Neural cell (in vitro differentiated cells): Measurements from ENCODE around the gene CTNNBL1. TPM values are rescaled to one million over a fixed set of nuclear protein-coding genes. Genes with fewer than 3 reads are reported as not detected.

ENCODE experiments used
- H2AFZ ChIP-seq: fragments of 200-600, 300-800 bp; sonication (generic), shearing (Covaris generic); 2 replicates; pipeline ENCODE4 v1.6.0; 2014; ENCODE audit warnings: low read depth, mild to moderate bottlenecking, antibody characterized with exemption, low read length, moderate library complexity
- H3F3A ChIP-seq: fragments of 200-600 bp; shearing (Covaris generic); 2 replicates; pipeline ENCODE4 v1.6.1; 2016; ENCODE audit warnings: mild to moderate bottlenecking, moderate library complexity, mixed read lengths, antibody characterized with exemption, low read length; ENCODE audit not compliant: insufficient read depth, poor library complexity, severe bottlenecking
- H3K27ac ChIP-seq: fragments of 200-600, 300-800 bp; sonication (generic), shearing (Covaris generic); 2 replicates; pipeline ENCODE4 v1.5.1; 2014; ENCODE audit warnings: mild to moderate bottlenecking, low read length, moderate library complexity
- H3K27me3 ChIP-seq: fragments of 300-800, 200-600 bp; sonication (generic), shearing (Covaris generic); 2 replicates; pipeline ENCODE4 v1.6.0; 2014; ENCODE audit warnings: mild to moderate bottlenecking, low read depth, low read length, moderate library complexity; ENCODE audit not compliant: insufficient read depth
- H3K36me3 ChIP-seq: fragments of 300-800, 200-600 bp; sonication (generic), shearing (Covaris generic); 2 replicates; pipeline ENCODE4 v1.5.1; 2014; ENCODE audit warnings: mild to moderate bottlenecking, antibody characterized with exemption, low read length, moderate library complexity; ENCODE audit not compliant: insufficient read depth
- H3K4me2 ChIP-seq: fragments of 300-800, 200-600 bp; sonication (generic), shearing (Covaris generic); 2 replicates; pipeline ENCODE4 v1.6.0; 2014; ENCODE audit warnings: mild to moderate bottlenecking, low read length
- H3K4me3 ChIP-seq: fragments of 300-800, 200-600 bp; sonication (generic), shearing (Covaris generic); 2 replicates; pipeline ENCODE4 v1.5.1; 2014; ENCODE audit warnings: mild to moderate bottlenecking, low read length, moderate library complexity
- H3K79me2 ChIP-seq: fragments of 200-600 bp; shearing (Covaris generic); replicated peaks from 2 replicates; pipeline ENCODE4 v1.6.0; 2014; ENCODE audit warnings: mild to moderate bottlenecking, low read length, moderate library complexity; ENCODE audit not compliant: insufficient read depth
- H3K9ac ChIP-seq: fragments of 300-800, 200-600 bp; sonication (generic), shearing (Covaris generic); 2 replicates; pipeline ENCODE4 v1.6.1; 2016; ENCODE audit warnings: mild to moderate bottlenecking, low read length, mixed read lengths
- H3K9me2 ChIP-seq: fragments of 200-600 bp; shearing (Covaris generic); 2 replicates; pipeline ENCODE4 v1.6.1; 2016; ENCODE audit warnings: mild to moderate bottlenecking, low read length, mixed read lengths; ENCODE audit not compliant: insufficient read depth
- H3K9me3 ChIP-seq: fragments of 200-600, 300-800 bp; sonication (generic), shearing (Covaris generic); 2 replicates; pipeline ENCODE4 v1.6.1; 2016; ENCODE audit warnings: mild to moderate bottlenecking, mixed run types, low read length, moderate library complexity, mixed read lengths
- H4K20me1 ChIP-seq: fragments of 200-600 bp; shearing (Covaris generic); 2 replicates; pipeline ENCODE4 v1.6.1; 2016; ENCODE audit warnings: mild to moderate bottlenecking, mixed run types; ENCODE audit not compliant: insufficient read depth
- CTCF ChIP-seq: fragments of 450-650 bp; IDR thresholded peaks from 2 replicates; pipeline ENCODE4 v1.5.1; 2014; ENCODE audit warnings: antibody characterized with exemption, mild to moderate bottlenecking, moderate library complexity; ENCODE audit not compliant: poor library complexity, severe bottlenecking
- EP300 ChIP-seq: fragments of 450-650 bp; conservative IDR thresholded peaks from 2 replicates; pipeline ENCODE4 v1.6.1; 2014; ENCODE audit warnings: antibody characterized with exemption, mild to moderate bottlenecking, moderate library complexity; ENCODE audit not compliant: poor library complexity, severe bottlenecking
- EZH2 ChIP-seq: fragments of 200-600, 300-800 bp; shearing (Covaris generic), sonication (generic); IDR thresholded peaks from 2 replicates; pipeline ENCODE4 v1.6.1; 2014; ENCODE audit warnings: antibody characterized with exemption, low read length, borderline replicate concordance, mild to moderate bottlenecking; ENCODE audit not compliant: insufficient read depth, poor library complexity, severe bottlenecking
- MXI1 ChIP-seq: fragments of 450-650 bp; conservative IDR thresholded peaks from 2 replicates; pipeline ENCODE4 v1.6.1; 2014; ENCODE audit warnings: antibody characterized with exemption, mild to moderate bottlenecking; ENCODE audit not compliant: poor library complexity, severe bottlenecking
- POLR2AphosphoS5 ChIP-seq: IDR thresholded peaks from 2 replicates; pipeline ENCODE4 v1.6.1; 2012
- RAD21 ChIP-seq: fragments of 450-650 bp; conservative IDR thresholded peaks from 2 replicates; pipeline ENCODE4 v1.6.1; 2014; ENCODE audit warnings: antibody characterized with exemption, mild to moderate bottlenecking, moderate library complexity
- REST ChIP-seq: IDR thresholded peaks from 2 replicates; pipeline ENCODE4 v1.6.1; 2012; ENCODE audit warnings: borderline replicate concordance
- SMC3 ChIP-seq: fragments of 450-650 bp; conservative IDR thresholded peaks from 2 replicates; pipeline ENCODE4 v1.6.1; 2014; ENCODE audit warnings: antibody characterized with exemption, mild to moderate bottlenecking, moderate library complexity; ENCODE audit not compliant: poor library complexity
- TAF1 ChIP-seq: IDR thresholded peaks from 2 replicates; pipeline ENCODE4 v1.6.1; 2012; ENCODE audit warnings: low read depth
- polyA plus RNA-seq: library from polyadenylated mRNA; depleted of rRNA; stranded (reverse); fragments of >200 nt; gene quantifications from 2 replicates; pipeline ENCODE4 v1.2.3, GENCODE V29; 2014

The CTNNBL1 gene
- polyA plus RNA-seq, 1 donor from 2014 or later, result 32.6 TPM

GRCh38 chr20:37846573-37846972 is 152.7 kb downstream of the CTNNBL1 start:
- H3K27ac ChIP-seq, result no peak overlapping the region

GRCh38 chr20:37848706-37849105 is 154.9 kb downstream of the CTNNBL1 start:
- Histone ChIP-seq H3K36me3 (no peaks in the 10 kb centered on the region), H4K20me1 (no peaks in the 10 kb centered on the region), H3K9me3 (no peaks in the 10 kb centered on the region), H3K27ac (no peak overlapping the region), H3K9ac (no peak overlapping the region), H3K79me2 (no peaks in the 10 kb centered on the region), H3K4me2 (no peak overlapping the region), H3K9me2 (no peaks in the 10 kb centered on the region), H3K27me3 (no peaks in the 10 kb centered on the region), H3K4me3 (no peak overlapping the region), H2AFZ (no peak overlapping the region), H3F3A (no peaks in the 10 kb centered on the region)
- TF ChIP-seq SMC3, result no peak

More at GRCh38 chr20:37846573-37846972, 152.7 kb downstream of the CTNNBL1 start:
- H3F3A ChIP-seq, result peaks cover 8% of the 10 kb centered on the region
- H3K9me3 ChIP-seq, result no peaks in the 10 kb centered on the region
- H2AFZ ChIP-seq, result no peak overlapping the region
- H3K4me3 ChIP-seq, result no peak overlapping the region
- H4K20me1 ChIP-seq, result no peaks in the 10 kb centered on the region
- H3K4me2 ChIP-seq, result no peak overlapping the region
- TF ChIP-seq EP300 (no peak), TAF1 (no peak), SMC3 (no peak), CTCF (no peak), MXI1 (no peak), EZH2 (no peak), RAD21 (no peak), REST (no peak)
- no peak overlapping the region for H3K9ac ChIP-seq
- H3K36me3 ChIP-seq, result no peaks in the 10 kb centered on the region
- no peaks in the 10 kb centered on the region for H3K79me2 ChIP-seq
- no peaks in the 10 kb centered on the region for H3K27me3 ChIP-seq
- H3K9me2 ChIP-seq, result no peaks in the 10 kb centered on the region

- H4K20me1 ChIP-seq, result no peaks in the 10 kb centered on the region
- no peaks in the 10 kb centered on the region for H3K27me3 ChIP-seq
- H3K27ac ChIP-seq, result no peak overlapping the region
Observed at GRCh38 chr20:37849156-37849555, 155.3 kb downstream of the CTNNBL1 start.

More at GRCh38 chr20:37849156-37849555, 155.3 kb downstream of the CTNNBL1 start:
- Histone ChIP-seq H3K9ac (no peak overlapping the region), H3K4me3 (no peak overlapping the region), H3K36me3 (no peaks in the 10 kb centered on the region), H3K79me2 (no peaks in the 10 kb centered on the region), H3K9me3 (no peaks in the 10 kb centered on the region), H3F3A (no peaks in the 10 kb centered on the region), H2AFZ (no peak overlapping the region), H3K9me2 (no peaks in the 10 kb centered on the region), H3K4me2 (no peak overlapping the region)
- TF ChIP-seq CTCF (no peak), REST (no peak), SMC3 (no peak), EP300 (no peak), POLR2AphosphoS5 (no peak), TAF1 (no peak), RAD21 (no peak), EZH2 (no peak), MXI1 (no peak)
